NK-92 (cell line): Measurements from ENCODE around the gene MT1A.
"Not testable (repeated sequence)": the region's sequence is repeated elsewhere in the genome, so short reads cannot be mapped to it uniquely, and the experiment has no call there.

Experiments used
- DNase-seq: peaks from one replicate; lab custom pipeline; 2025; ENCODE audit not compliant: unreplicated experiment; lab: John Stamatoyannopoulos, UW

The MT1A gene

GRCh38 chr16:56610017-56610608, 28.4 kb upstream of the MT1A start:
- DNase-seq: no peak

GRCh38 chr16:56610609-56611111, 27.8 kb upstream of the MT1A start:
- no peak for DNase-seq

GRCh38 chr16:56611281-56611833, 27.1 kb upstream of the MT1A start:
- no peak for DNase-seq

DNA sequence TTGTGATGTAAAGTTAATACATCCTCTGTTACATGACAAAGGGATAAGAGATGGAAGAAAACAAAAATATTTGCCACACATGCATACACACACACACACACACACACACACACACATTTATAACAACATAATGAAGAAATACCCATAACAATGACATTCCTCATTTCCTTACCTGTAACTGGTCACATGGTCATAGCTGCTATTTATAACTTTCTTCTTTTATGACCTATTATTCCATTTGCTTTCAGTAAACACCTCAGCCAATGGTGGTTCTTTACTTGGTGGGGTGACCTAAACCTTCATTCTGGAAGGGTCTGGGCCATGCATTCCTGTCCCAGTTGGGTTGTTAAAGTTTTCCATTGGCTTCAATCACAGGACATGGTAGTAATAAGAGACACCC, 24.8 kb upstream of the MT1A start:
- DNase-seq: no peak

DNA sequence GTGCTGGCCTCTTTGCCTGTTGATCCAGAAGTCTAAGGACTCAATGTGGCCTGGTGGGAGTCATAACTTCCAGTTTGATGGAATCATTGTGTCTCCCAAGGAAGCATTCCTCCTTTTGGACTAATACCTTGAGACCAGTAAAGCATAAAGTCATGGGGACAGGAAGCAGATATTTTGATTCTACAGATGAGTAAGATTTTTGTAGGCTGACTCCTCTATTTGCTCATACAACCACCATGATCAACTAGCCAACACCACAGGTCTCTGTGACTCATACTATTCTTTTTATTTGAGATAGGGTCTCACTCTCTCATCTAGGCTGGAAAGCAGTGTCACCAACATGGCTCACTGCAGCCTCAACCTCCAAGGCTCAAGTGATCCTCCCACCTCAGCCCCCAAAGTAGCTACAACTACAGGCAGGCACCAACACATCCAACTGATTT, 23.9 kb upstream of the MT1A start:
- DNase-seq: no peak

GRCh38 chr16:56615353-56615752, 23.1 kb upstream of the MT1A start:
- DNase-seq: no peak

DNA sequence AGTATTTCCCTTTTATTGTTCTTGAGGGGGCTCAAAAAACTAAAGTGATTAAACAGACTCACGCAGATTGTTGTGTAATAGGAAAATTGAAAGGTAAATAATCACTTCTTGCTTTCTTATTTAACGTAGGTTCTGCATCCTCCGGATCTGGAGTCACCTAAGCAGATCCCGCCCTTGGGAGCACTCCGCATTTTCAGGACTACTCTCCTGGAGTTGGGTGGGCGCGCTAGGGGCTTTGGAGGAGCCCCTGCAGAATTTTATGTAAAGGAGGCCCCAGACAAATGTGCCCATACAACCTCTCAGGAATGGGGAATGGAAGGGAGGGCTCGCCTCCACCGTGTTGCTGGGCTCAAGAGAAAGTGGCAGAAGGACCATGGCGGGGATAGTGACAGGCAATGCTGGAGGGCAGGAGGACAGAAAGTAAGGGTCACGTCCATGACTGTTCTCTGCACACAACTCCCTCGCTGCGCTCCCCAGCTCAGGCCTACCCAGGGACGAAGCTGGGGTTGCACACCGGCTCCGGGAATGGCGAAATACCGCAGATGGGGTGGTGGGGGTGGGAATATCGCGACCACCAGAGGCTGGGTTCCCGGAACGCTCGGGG, 21.8 kb upstream of the MT1A start:
- DNase-seq: no peak

DNA sequence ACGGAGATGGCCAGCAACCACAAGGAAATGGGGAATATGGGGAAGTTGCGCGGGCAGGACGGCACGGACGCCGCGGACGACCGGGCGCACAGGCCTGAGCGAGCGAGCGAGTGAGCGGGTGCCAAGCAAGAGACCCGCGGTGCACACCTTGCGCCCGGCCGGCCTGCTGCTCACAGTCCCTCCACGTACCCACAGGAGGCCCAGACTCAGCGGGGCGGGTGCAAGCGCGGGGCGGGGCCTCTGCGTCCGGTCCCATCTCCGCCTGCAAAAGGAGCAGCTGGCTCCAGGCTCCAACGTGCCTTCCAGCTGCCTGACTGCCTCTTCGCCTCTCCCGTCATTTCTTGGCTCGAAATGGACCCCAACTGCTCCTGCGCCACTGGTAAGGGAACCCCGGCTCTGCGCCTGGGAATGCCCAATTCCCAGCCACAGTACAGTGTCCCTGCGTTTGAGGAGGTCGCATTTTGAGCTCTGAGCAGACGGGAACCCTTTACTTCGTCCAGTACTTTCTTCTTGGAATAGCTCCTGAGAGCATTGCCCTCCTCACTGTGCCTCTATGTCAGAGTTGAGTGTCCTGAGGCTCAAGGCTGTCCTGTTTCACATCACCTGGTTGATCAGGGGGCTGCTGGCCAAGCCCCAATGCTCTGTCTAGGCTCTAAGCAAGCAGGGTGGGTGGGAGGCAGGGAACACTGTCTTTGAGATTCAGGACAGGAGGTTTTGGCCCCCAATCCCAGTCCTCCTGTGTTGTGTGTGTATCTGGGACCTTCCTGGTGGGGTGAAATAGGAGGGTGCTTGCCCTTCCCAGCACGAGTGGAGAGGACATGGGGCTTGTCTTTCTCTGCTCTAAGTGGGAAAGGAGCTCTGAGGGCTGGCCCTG, 21.0 kb upstream of the MT1A start:
- DNase-seq: no peak

DNA sequence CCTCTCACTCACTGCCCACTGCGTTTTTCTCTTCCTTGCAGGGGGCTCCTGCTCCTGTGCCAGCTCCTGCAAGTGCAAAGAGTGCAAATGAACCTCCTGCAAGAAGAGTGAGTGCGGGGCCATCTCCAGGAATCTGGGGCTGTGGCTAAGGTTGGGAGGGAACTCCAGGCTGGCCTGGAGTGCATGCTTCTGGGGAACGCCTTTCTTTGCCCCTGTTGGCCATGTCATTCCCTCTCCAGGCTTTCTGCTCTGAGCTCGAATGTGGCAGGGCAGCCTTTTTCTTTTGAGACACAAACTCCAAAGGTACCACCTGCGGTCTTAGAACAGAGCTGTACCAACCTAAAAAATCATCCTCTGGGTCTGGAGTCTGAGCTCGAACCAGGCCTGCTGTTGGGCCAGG, 20.3 kb upstream of the MT1A start:
- no peak for DNase-seq

DNA sequence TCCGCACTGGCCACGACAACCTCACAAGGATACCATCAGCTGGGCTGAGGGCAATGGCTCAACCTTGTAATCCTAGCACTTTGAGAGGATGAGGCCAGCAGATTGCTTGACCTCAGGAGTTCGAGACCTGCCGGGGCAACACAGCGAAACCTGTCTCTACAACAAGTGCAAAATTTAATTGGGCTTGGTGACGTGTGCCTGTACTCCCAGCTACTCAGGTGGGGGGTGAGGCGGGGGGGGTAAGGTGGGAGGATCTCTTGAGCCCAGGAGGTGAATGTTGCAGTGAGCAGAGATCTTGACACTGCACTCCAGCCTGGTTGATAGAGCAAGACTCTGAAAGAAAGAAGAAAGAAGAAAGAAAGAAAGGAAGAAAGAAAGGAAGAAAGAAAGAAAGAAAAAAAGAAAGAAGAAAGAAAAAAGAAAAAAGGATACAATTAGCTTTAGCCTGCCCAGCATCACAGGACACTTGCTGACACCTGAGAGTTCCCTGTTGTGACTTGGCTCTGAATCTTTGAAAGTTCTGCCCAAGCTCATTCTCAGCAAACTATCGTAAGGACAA, 18.0 kb upstream of the MT1A start:
- no peak for DNase-seq

DNA sequence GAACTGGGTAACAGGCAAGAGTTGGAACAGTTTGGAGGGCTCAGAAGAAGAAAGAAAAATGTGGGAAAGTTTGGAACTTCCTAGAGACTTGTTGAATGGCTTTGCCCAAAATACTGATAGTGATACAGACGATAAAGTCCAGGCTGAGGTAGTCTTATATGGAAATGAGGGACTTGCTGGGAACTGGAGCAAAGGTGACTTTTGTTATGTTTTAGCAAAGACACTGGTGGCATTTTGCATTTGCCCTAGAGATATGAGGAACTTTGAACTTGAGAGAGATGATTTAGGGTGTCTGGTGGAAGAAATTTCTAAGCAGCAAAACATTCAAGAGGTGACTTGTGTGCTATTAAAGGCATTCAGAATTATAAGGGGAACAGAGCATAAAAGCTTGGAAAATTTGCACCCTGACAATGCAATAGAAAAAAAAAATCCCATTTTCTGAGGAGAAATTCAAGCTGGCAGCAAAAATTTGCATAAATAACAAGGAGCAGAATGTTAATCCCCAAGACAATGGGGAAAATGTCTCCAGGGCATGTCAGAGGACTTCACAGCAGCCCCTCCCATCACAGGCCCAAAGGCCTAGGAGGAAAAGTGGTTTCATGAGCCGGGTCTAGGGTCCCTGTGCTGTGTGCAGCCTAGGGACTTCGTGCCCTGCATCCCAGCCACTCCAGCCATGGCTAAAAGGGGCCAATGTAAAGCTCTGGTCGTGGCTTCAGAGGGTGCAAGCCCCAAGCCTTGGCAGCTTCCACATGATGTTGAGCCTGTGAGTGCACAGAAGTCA, 16.6 kb upstream of the MT1A start:
- not testable (repeated sequence) for DNase-seq

GRCh38 chr16:56623184-56623583, 15.3 kb upstream of the MT1A start:
- DNase-seq: not testable (repeated sequence)

GRCh38 chr16:56623637-56624036, 14.8 kb upstream of the MT1A start:
- no peak for DNase-seq

GRCh38 chr16:56625140-56625942, 13.1 kb upstream of the MT1A start, which contains the start of gene MT1E:
TSS of gene MT1E (plus strand) at chr16:56625781. CDS start at chr16:56625852, 71 bp downstream.
- no peak for DNase-seq

- no peak for DNase-seq
Measured at GRCh38 chr16:56625943-56626654, 12.4 kb upstream of the MT1A start.

- DNase-seq: no peak
Measured at GRCh38 chr16:56626685-56627084, 11.8 kb upstream of the MT1A start.

DNA sequence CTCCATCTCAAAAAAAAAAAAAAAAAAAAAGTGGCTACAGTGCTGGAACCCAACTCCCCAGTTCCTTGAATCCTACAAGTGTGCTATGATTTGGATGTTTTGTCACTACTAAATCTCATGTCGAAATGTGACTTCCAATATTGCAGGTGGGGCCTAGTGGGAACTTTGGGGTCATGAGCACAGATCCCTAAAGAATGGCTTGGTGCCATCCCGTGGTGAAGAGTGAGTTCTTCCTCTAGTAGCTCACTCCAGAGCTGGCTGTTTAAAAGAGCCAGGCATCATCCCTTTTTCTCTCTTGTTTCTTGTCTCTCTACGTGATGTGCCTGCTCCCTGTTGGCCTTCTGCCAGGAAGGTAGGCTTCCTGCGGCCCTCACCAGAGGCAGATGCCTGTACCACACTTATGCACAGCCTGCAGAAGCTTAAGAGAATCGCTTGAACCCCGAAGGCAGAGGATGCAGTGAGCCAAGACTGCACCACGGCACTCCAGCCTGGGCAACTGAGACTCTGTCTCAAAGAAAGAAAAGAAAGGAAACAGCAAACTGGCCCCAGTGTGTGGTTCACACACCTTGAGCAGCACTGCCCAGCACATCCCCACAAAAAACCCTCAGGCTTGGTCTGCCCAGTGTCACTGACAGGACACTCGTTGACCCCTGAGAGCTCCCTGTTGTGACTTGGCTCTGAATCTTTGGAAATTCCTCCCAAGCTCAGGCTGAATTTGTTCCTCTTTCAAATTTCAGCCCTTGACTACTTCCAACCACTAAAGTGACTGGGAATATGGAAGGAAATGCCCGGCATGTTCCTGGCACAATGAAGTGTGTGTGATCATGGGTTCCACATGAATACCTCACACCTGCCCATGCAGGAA, 9.7 kb upstream of the MT1A start:
- DNase-seq: no peak

- no peak for DNase-seq
Measured at GRCh38 chr16:56629531-56629930, 8.9 kb upstream of the MT1A start.
